Measurements from ENCODE around the gene TDO2. TPM values are rescaled to one million over a fixed set of nuclear protein-coding genes. Genes with fewer than 3 reads are reported as not detected.
A peak's percentile ranks its signal among the peaks of the same experiment; 100 is the strongest.
"Not testable (repeated sequence)": the region's sequence is repeated elsewhere in the genome, so short reads cannot be mapped to it uniquely, and the experiment has no call there.

TDO2 gene
- total RNA-seq, 2 donors from 2014 or later: not detected

GRCh38 chr4:155930330-155930729 lies 26.8 kb downstream of the TDO2 start:
- H3K36me3 Mint-ChIP-seq (ENCODE audit: low read depth): peaks cover 36% of the 10 kb centered on the region
- ATAC-seq (replicated peaks): no peak
- H3K27me3 Mint-ChIP-seq: no peaks in the 10 kb centered on the region
- no peaks in the 10 kb centered on the region for H3K4me1 Mint-ChIP-seq
- H3K9me3 Mint-ChIP-seq: no peaks in the 10 kb centered on the region
- no peak overlapping the region for H3K27ac Mint-ChIP-seq
- H3K4me3 Mint-ChIP-seq: no peak overlapping the region

GRCh38 chr4:155931634-155932033 lies 28.1 kb downstream of the TDO2 start:
- no peaks in the 10 kb centered on the region for H3K4me1 Mint-ChIP-seq
- no peaks in the 10 kb centered on the region for H3K9me3 Mint-ChIP-seq
- H3K36me3 Mint-ChIP-seq (ENCODE audit: low read depth): peaks cover 38% of the 10 kb centered on the region
- ATAC-seq (replicated peaks): no peak
- H3K4me3 Mint-ChIP-seq: no peak overlapping the region
- H3K27me3 Mint-ChIP-seq: no peaks in the 10 kb centered on the region
- no peak overlapping the region for H3K27ac Mint-ChIP-seq

GRCh38 chr4:155934634-155935033 lies 31.1 kb downstream of the TDO2 start:
- not testable (repeated sequence) for H3K9me3 Mint-ChIP-seq; H3K4me1 Mint-ChIP-seq; H3K27me3 Mint-ChIP-seq; H3K27ac Mint-ChIP-seq; H3K4me3 Mint-ChIP-seq; ATAC-seq (replicated peaks)
- peaks cover 32% of the 10 kb centered on the region for H3K36me3 Mint-ChIP-seq (ENCODE audit: low read depth)

GRCh38 chr4:155935389-155935986 lies 32.0 kb downstream of the TDO2 start:
- H3K9me3 Mint-ChIP-seq: no peaks in the 10 kb centered on the region

GRCh38 chr4:155941085-155941790 lies 37.7 kb downstream of the TDO2 start:
- no peak for ATAC-seq (replicated peaks)
- Mint-ChIP-seq H3K9me3 (no peaks in the 10 kb centered on the region), H3K36me3 (ENCODE audit: low read depth) (peaks cover 35% of the 10 kb centered on the region), H3K4me1 (no peaks in the 10 kb centered on the region), H3K27ac (no peak overlapping the region), H3K4me3 (no peak overlapping the region), H3K27me3 (no peaks in the 10 kb centered on the region)

More at GRCh38 chr4:155935389-155935986, 32.0 kb downstream of the TDO2 start:
- Mint-ChIP-seq H3K27ac (no peak overlapping the region), H3K36me3 (ENCODE audit: low read depth) (peaks cover 33% of the 10 kb centered on the region), H3K4me1 (no peaks in the 10 kb centered on the region), H3K4me3 (no peak overlapping the region), H3K27me3 (no peaks in the 10 kb centered on the region)
- no peak for ATAC-seq (replicated peaks)

GRCh38 chr4:155941820-155942219 lies 38.3 kb downstream of the TDO2 start:
- Mint-ChIP-seq H3K36me3 (ENCODE audit: low read depth) (peaks cover 30% of the 10 kb centered on the region), H3K4me1 (no peaks in the 10 kb centered on the region), H3K27me3 (no peaks in the 10 kb centered on the region), H3K4me3 (no peak overlapping the region), H3K9me3 (no peaks in the 10 kb centered on the region), H3K27ac (no peak overlapping the region)
- ATAC-seq (replicated peaks): no peak

- Mint-ChIP-seq H3K36me3 (ENCODE audit: low read depth) (peaks cover 19% of the 10 kb centered on the region), H3K4me1 (no peaks in the 10 kb centered on the region), H3K27ac (no peak overlapping the region), H3K9me3 (no peaks in the 10 kb centered on the region), H3K27me3 (no peaks in the 10 kb centered on the region), H3K4me3 (no peak overlapping the region)
- no peak for ATAC-seq (replicated peaks)
These were observed 40.3 kb downstream of the TDO2 start for GRCh38 chr4:155943605-155944291.

- Mint-ChIP-seq H3K9me3 (no peaks in the 10 kb centered on the region), H3K36me3 (ENCODE audit: low read depth) (peaks cover 17% of the 10 kb centered on the region), H3K27me3 (no peaks in the 10 kb centered on the region), H3K4me3 (no peak overlapping the region), H3K4me1 (no peaks in the 10 kb centered on the region), H3K27ac (no peak overlapping the region)
- no peak for ATAC-seq (replicated peaks)
These were observed 41.0 kb downstream of the TDO2 start for GRCh38 chr4:155944516-155944915.

GRCh38 chr4:155946486-155946885 lies 43.0 kb downstream of the TDO2 start:
- Mint-ChIP-seq H3K9me3 (no peaks in the 10 kb centered on the region), H3K4me1 (no peaks in the 10 kb centered on the region), H3K4me3 (no peak overlapping the region), H3K27me3 (no peaks in the 10 kb centered on the region), H3K36me3 (ENCODE audit: low read depth) (peaks cover 2% of the 10 kb centered on the region), H3K27ac (no peak overlapping the region)
- ATAC-seq (replicated peaks): no peak

GRCh38 chr4:155948541-155948940 lies 45.0 kb downstream of the TDO2 start:
- H3K27me3 Mint-ChIP-seq: no peaks in the 10 kb centered on the region
- H3K4me1 Mint-ChIP-seq: no peaks in the 10 kb centered on the region
- no peak overlapping the region for H3K4me3 Mint-ChIP-seq
- H3K36me3 Mint-ChIP-seq (ENCODE audit: low read depth): no peaks in the 10 kb centered on the region
- no peak for ATAC-seq (replicated peaks)
- H3K9me3 Mint-ChIP-seq: no peaks in the 10 kb centered on the region
- H3K27ac Mint-ChIP-seq: no peak overlapping the region

- no peak for ATAC-seq (replicated peaks)
- Mint-ChIP-seq H3K27me3 (no peaks in the 10 kb centered on the region), H3K27ac (no peak overlapping the region), H3K4me1 (no peaks in the 10 kb centered on the region), H3K36me3 (ENCODE audit: low read depth) (no peaks in the 10 kb centered on the region), H3K9me3 (no peaks in the 10 kb centered on the region), H3K4me3 (no peak overlapping the region)
These were observed 47.0 kb downstream of the TDO2 start for GRCh38 chr4:155950461-155950860.

GRCh38 chr4:155952501-155952901 lies 49.0 kb downstream of the TDO2 start:
- H3K9me3 Mint-ChIP-seq: no peaks in the 10 kb centered on the region
- no peaks in the 10 kb centered on the region for H3K36me3 Mint-ChIP-seq (ENCODE audit: low read depth)
- H3K27me3 Mint-ChIP-seq: peaks cover under 1% of the 10 kb centered on the region
- no peaks in the 10 kb centered on the region for H3K4me1 Mint-ChIP-seq
- H3K27ac Mint-ChIP-seq: peak overlapping the region; percentile 97
- no peak for ATAC-seq (replicated peaks)
- peak overlapping the region; percentile 91 for H3K4me3 Mint-ChIP-seq

GRCh38 chr4:155953151-155954117 lies 49.9 kb downstream of the TDO2 start, which contains the start of gene CTSO:
Gene CTSO, minus strand, starts transcription at chr4:155953866. Its CDS starts 19 bp downstream, at chr4:155953847.
- peak within 1 kb of the TSS; percentile 91 for H3K4me3 Mint-ChIP-seq
- no peaks in the 10 kb centered on the region for H3K4me1 Mint-ChIP-seq
- ATAC-seq (replicated peaks): peak; percentile 93
- peak within 1 kb of the TSS; percentile 97 for H3K27ac Mint-ChIP-seq
- no peaks in the 10 kb centered on the region for H3K36me3 Mint-ChIP-seq (ENCODE audit: low read depth)
- no peaks in the 10 kb centered on the region for H3K9me3 Mint-ChIP-seq
- peaks cover 4% of the 10 kb centered on the region for H3K27me3 Mint-ChIP-seq

- Mint-ChIP-seq H3K9me3 (no peaks in the 10 kb centered on the region), H3K27ac (peak overlapping the region; percentile 97), H3K4me3 (peak overlapping the region; percentile 91), H3K36me3 (ENCODE audit: low read depth) (no peaks in the 10 kb centered on the region), H3K27me3 (peaks cover 12% of the 10 kb centered on the region), H3K4me1 (no peaks in the 10 kb centered on the region)
- no peak for ATAC-seq (replicated peaks)
These were observed 50.7 kb downstream of the TDO2 start for GRCh38 chr4:155954118-155954685.

Data from activated T-helper 17 cell treated with anti-CD3 and anti-CD28 coated beads, Interleukin-2, amount 50 U/mL, for 72 hours (primary cell).